ENCODE measurements around the gene RHNO1.

RHNO1 gene

DNA sequence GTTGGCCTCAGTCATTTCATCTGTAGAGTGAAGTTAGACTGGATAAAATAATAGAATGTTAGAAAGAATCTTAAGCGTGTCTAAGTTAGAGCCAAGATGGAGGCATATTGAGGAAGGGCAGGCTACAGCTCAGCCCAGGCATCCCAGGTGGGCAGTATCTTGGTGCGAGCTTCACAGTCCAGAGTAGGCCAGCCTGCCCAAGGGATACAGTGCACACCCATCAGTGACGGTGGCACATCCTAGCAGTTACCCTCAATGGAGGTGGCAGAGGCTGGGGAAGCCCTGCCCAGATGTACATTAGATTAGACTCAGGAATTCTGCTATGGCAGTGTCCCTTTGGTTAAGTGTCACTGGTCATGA is 35.2 kb downstream of the RHNO1 start:
- H3K9ac ChIP-seq (ENCODE audit: low read depth, low read length, poor library complexity): no peak overlapping the region
- no peaks in the 10 kb centered on the region for H3K27me3 ChIP-seq (ENCODE audit: control insufficient read depth in 3 of 3, insufficient read depth in 3 of 3, low read depth in 1 of 3, low read length in 3 of 3)
- H3K4me1 ChIP-seq (ENCODE audit: control insufficient read depth in 2 of 2, insufficient read depth in 1 of 2, low read depth in 1 of 2, low read length in 2 of 2): peaks cover 0 to 5% of the 10 kb centered on the region in 2 donors
- H4K8ac ChIP-seq (ENCODE audit: low read depth, low read length): no peak overlapping the region
- no peak overlapping the region for H3K14ac ChIP-seq (ENCODE audit: low read length)
- DNase-seq (ENCODE audit: low spot score): no peak
- no peaks in the 10 kb centered on the region for H3K79me1 ChIP-seq (ENCODE audit: low read depth, low read length)
- H3K36me3 ChIP-seq (replicated peaks in 1 of 2; ENCODE audit: control insufficient read depth in 2 of 2, insufficient read depth in 2 of 2, low read length in 2 of 2): peaks cover 5 to 72% of the 10 kb centered on the region in 2 donors
- H2BK5ac ChIP-seq (ENCODE audit: low read length): no peak overlapping the region
- H2AFZ ChIP-seq (ENCODE audit: low read length): no peak overlapping the region
- no peak overlapping the region for H3K23ac ChIP-seq (ENCODE audit: low read depth, low read length, poor library complexity)
- no peak overlapping the region for H2BK12ac ChIP-seq (ENCODE audit: low read length)
- H3K4me2 ChIP-seq (ENCODE audit: insufficient read depth, low read length, poor library complexity, severe bottlenecking): no peak overlapping the region
- no peaks in the 10 kb centered on the region for H3K9me3 ChIP-seq (replicated peaks in 1 of 2; ENCODE audit: control insufficient read depth in 2 of 2, insufficient read depth in 1 of 2, low read depth in 1 of 2, low read length in 2 of 2)
- no CpG with 5 or more reads among the region's 3 CpGs for WGBS, 2 donors (ENCODE audit: extremely low coverage in 2 of 2, insufficient read length in 2 of 2, insufficient replicate concordance in 1 of 2)
- H2AK5ac ChIP-seq (ENCODE audit: low read depth, low read length): no peak overlapping the region
- no peak overlapping the region for H3K4me3 ChIP-seq (ENCODE audit: low read length in 2 of 2)
- H2BK120ac ChIP-seq (ENCODE audit: low read depth, low read length): no peak overlapping the region
- no peak overlapping the region for H3K27ac ChIP-seq (replicated peaks; ENCODE audit: low read length)
- no peak overlapping the region for H4K91ac ChIP-seq (ENCODE audit: low read depth, low read length, poor library complexity)
- H2BK15ac ChIP-seq (ENCODE audit: low read length): no peak overlapping the region
- no peak overlapping the region for H3K4ac ChIP-seq (ENCODE audit: low read length)
- H3K18ac ChIP-seq (ENCODE audit: low read length): no peak overlapping the region

DNA sequence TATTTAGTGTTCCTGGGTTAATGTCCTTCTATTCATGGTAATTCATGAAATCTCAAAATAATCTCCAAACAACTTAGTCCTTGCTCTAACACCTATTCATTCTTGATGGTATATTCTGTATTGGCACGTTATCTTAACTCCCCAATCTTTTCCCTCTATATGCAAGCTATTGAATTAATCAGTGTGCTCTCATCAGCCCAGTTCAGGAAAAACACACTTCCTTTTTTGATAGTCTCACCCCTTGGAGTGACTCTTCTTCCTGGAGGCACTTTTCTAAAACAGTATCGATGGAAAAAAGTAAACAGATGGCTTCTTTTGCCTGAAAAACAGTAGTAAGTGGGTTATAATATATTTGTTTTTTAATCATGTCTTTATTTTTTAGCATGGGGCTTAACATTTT is 42.2 kb downstream of the RHNO1 start:
- no peaks in the 10 kb centered on the region for H3K27me3 ChIP-seq (ENCODE audit: control insufficient read depth in 3 of 3, insufficient read depth in 3 of 3, low read depth in 1 of 3, low read length in 3 of 3)
- H3K27ac ChIP-seq (replicated peaks; ENCODE audit: low read length): no peak overlapping the region
- H2BK120ac ChIP-seq (ENCODE audit: low read depth, low read length): no peak overlapping the region
- no peak overlapping the region for H2AK5ac ChIP-seq (ENCODE audit: low read depth, low read length)
- no peak overlapping the region for H4K91ac ChIP-seq (ENCODE audit: low read depth, low read length, poor library complexity)
- H2BK12ac ChIP-seq (ENCODE audit: low read length): no peak overlapping the region
- no CpG with 5 or more reads among the region's 2 CpGs for WGBS, 2 donors (ENCODE audit: extremely low coverage in 2 of 2, insufficient read length in 2 of 2, insufficient replicate concordance in 1 of 2)
- no peaks in the 10 kb centered on the region for H3K79me1 ChIP-seq (ENCODE audit: low read depth, low read length)
- no peak overlapping the region for H2BK15ac ChIP-seq (ENCODE audit: low read length)
- H2BK5ac ChIP-seq (ENCODE audit: low read length): no peak overlapping the region
- no peak overlapping the region for H3K18ac ChIP-seq (ENCODE audit: low read length)
- H4K8ac ChIP-seq (ENCODE audit: low read depth, low read length): no peak overlapping the region
- no peak for DNase-seq (ENCODE audit: low spot score)
- H3K4ac ChIP-seq (ENCODE audit: low read length): no peak overlapping the region
- H3K4me3 ChIP-seq (ENCODE audit: low read length in 2 of 2): no peak overlapping the region
- no peaks in the 10 kb centered on the region for H3K4me1 ChIP-seq (ENCODE audit: control insufficient read depth in 2 of 2, insufficient read depth in 1 of 2, low read depth in 1 of 2, low read length in 2 of 2)
- H2AFZ ChIP-seq (ENCODE audit: low read length): no peak overlapping the region
- H3K9ac ChIP-seq (ENCODE audit: low read depth, low read length, poor library complexity): no peak overlapping the region
- no peak overlapping the region for H3K23ac ChIP-seq (ENCODE audit: low read depth, low read length, poor library complexity)
- H3K9me3 ChIP-seq (replicated peaks in 1 of 2; ENCODE audit: control insufficient read depth in 2 of 2, insufficient read depth in 1 of 2, low read depth in 1 of 2, low read length in 2 of 2): no peaks in the 10 kb centered on the region
- H3K14ac ChIP-seq (ENCODE audit: low read length): no peak overlapping the region
- H3K36me3 ChIP-seq (replicated peaks in 1 of 2; ENCODE audit: control insufficient read depth in 2 of 2, insufficient read depth in 2 of 2, low read length in 2 of 2): peaks cover 13 to 74% of the 10 kb centered on the region in 2 donors
- no peak overlapping the region for H3K4me2 ChIP-seq (ENCODE audit: insufficient read depth, low read length, poor library complexity, severe bottlenecking)

DNA sequence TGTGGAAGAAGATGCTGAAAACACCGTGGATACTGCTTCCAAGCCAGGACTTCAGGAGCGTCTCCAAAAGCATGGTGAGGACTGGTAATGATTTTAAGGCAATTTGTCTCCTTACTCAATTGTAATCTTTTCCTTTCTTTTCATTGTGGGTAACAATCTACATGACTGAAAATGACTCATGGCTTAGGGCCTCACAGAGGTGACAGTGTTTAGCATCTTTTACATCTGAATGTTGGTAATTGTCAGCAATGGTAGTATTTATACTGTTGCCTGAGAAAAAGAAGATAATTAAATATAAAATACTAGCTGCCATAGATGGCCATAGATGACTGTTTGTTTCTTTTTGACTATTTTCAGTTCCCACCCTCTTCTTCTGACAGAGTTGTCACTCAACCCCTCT is 45.3 kb downstream of the RHNO1 start:
- H3K9ac ChIP-seq (ENCODE audit: low read depth, low read length, poor library complexity): no peak overlapping the region
- H3K18ac ChIP-seq (ENCODE audit: low read length): no peak overlapping the region
- H2BK120ac ChIP-seq (ENCODE audit: low read depth, low read length): no peak overlapping the region
- DNase-seq (ENCODE audit: low spot score): no peak
- no peak overlapping the region for H2AK5ac ChIP-seq (ENCODE audit: low read depth, low read length)
- no peak overlapping the region for H2BK15ac ChIP-seq (ENCODE audit: low read length)
- H3K27ac ChIP-seq (replicated peaks; ENCODE audit: low read length): no peak overlapping the region
- WGBS, 2 donors (ENCODE audit: extremely low coverage in 2 of 2, insufficient read length in 2 of 2, insufficient replicate concordance in 1 of 2): no CpG with 5 or more reads among the region's 2 CpGs
- H3K9me3 ChIP-seq (replicated peaks in 1 of 2; ENCODE audit: control insufficient read depth in 2 of 2, insufficient read depth in 1 of 2, low read depth in 1 of 2, low read length in 2 of 2): no peaks in the 10 kb centered on the region
- H3K14ac ChIP-seq (ENCODE audit: low read length): no peak overlapping the region
- H4K91ac ChIP-seq (ENCODE audit: low read depth, low read length, poor library complexity): no peak overlapping the region
- H2BK12ac ChIP-seq (ENCODE audit: low read length): no peak overlapping the region
- no peak overlapping the region for H4K8ac ChIP-seq (ENCODE audit: low read depth, low read length)
- H3K27me3 ChIP-seq (ENCODE audit: control insufficient read depth in 3 of 3, insufficient read depth in 3 of 3, low read depth in 1 of 3, low read length in 3 of 3): no peaks in the 10 kb centered on the region
- H3K23ac ChIP-seq (ENCODE audit: low read depth, low read length, poor library complexity): no peak overlapping the region
- H3K4me1 ChIP-seq (ENCODE audit: control insufficient read depth in 2 of 2, insufficient read depth in 1 of 2, low read depth in 1 of 2, low read length in 2 of 2): no peaks in the 10 kb centered on the region
- H3K4me3 ChIP-seq (ENCODE audit: low read length in 2 of 2): no peak overlapping the region
- no peak overlapping the region for H3K4ac ChIP-seq (ENCODE audit: low read length)
- no peaks in the 10 kb centered on the region for H3K79me1 ChIP-seq (ENCODE audit: low read depth, low read length)
- H3K36me3 ChIP-seq (replicated peaks in 1 of 2; ENCODE audit: control insufficient read depth in 2 of 2, insufficient read depth in 2 of 2, low read length in 2 of 2): peaks cover 18 to 78% of the 10 kb centered on the region in 2 donors
- no peak overlapping the region for H2AFZ ChIP-seq (ENCODE audit: low read length)
- no peak overlapping the region for H2BK5ac ChIP-seq (ENCODE audit: low read length)
- no peak overlapping the region for H3K4me2 ChIP-seq (ENCODE audit: insufficient read depth, low read length, poor library complexity, severe bottlenecking)

DNA sequence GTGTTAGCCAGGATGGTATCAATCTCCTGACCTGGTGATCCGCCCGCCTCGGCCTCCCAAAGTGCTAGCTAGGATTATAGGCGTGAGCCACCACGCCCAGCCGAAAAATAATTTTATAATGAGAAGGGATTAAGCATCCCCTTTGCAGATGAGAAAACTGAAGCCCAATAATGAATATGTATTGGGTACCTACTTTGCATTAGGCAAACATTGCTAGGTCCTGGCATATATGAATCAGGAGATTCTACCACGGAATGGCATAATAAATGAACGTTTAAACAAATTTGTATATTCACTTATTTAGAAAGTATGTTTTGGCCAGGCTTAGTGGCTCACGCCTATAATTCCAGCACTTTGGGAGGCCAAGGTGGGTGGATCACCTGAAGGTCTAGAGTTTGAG is 46.0 kb downstream of the RHNO1 start:
- no peaks in the 10 kb centered on the region for H3K79me1 ChIP-seq (ENCODE audit: low read depth, low read length)
- H3K36me3 ChIP-seq (replicated peaks in 1 of 2; ENCODE audit: control insufficient read depth in 2 of 2, insufficient read depth in 2 of 2, low read length in 2 of 2): peaks cover 18 to 83% of the 10 kb centered on the region in 2 donors
- H3K4ac ChIP-seq (ENCODE audit: low read length): no peak overlapping the region
- no CpG with 5 or more reads among the region's 9 CpGs for WGBS, 2 donors (ENCODE audit: extremely low coverage in 2 of 2, insufficient read length in 2 of 2, insufficient replicate concordance in 1 of 2)
- no peak overlapping the region for H2AK5ac ChIP-seq (ENCODE audit: low read depth, low read length)
- no peak overlapping the region for H3K4me2 ChIP-seq (ENCODE audit: insufficient read depth, low read length, poor library complexity, severe bottlenecking)
- H2BK5ac ChIP-seq (ENCODE audit: low read length): no peak overlapping the region
- H3K14ac ChIP-seq (ENCODE audit: low read length): no peak overlapping the region
- H3K9me3 ChIP-seq (replicated peaks in 1 of 2; ENCODE audit: control insufficient read depth in 2 of 2, insufficient read depth in 1 of 2, low read depth in 1 of 2, low read length in 2 of 2): no peaks in the 10 kb centered on the region
- no peak for DNase-seq (ENCODE audit: low spot score)
- H3K4me3 ChIP-seq (ENCODE audit: low read length in 2 of 2): no peak overlapping the region
- H3K18ac ChIP-seq (ENCODE audit: low read length): no peak overlapping the region
- H3K23ac ChIP-seq (ENCODE audit: low read depth, low read length, poor library complexity): no peak overlapping the region
- H3K27me3 ChIP-seq (ENCODE audit: control insufficient read depth in 3 of 3, insufficient read depth in 3 of 3, low read depth in 1 of 3, low read length in 3 of 3): no peaks in the 10 kb centered on the region
- no peak overlapping the region for H2BK12ac ChIP-seq (ENCODE audit: low read length)
- H4K91ac ChIP-seq (ENCODE audit: low read depth, low read length, poor library complexity): no peak overlapping the region
- no peak overlapping the region for H4K8ac ChIP-seq (ENCODE audit: low read depth, low read length)
- H3K4me1 ChIP-seq (ENCODE audit: control insufficient read depth in 2 of 2, insufficient read depth in 1 of 2, low read depth in 1 of 2, low read length in 2 of 2): no peaks in the 10 kb centered on the region
- no peak overlapping the region for H3K27ac ChIP-seq (replicated peaks; ENCODE audit: low read length)
- no peak overlapping the region for H2BK120ac ChIP-seq (ENCODE audit: low read depth, low read length)
- H2BK15ac ChIP-seq (ENCODE audit: low read length): no peak overlapping the region
- H3K9ac ChIP-seq (ENCODE audit: low read depth, low read length, poor library complexity): no peak overlapping the region
- no peak overlapping the region for H2AFZ ChIP-seq (ENCODE audit: low read length)

All from neuronal stem cell (in vitro differentiated cells).